ENCODE data around the gene MEG3.

Gene MEG3

GRCh38 chr14:100867631-100868315 lies 41.9 kb downstream of the MEG3 start:
- DNase-seq, result no peak

- no peak for DNase-seq
Observed at GRCh38 chr14:100868621-100869370, 42.9 kb downstream of the MEG3 start.

DNA sequence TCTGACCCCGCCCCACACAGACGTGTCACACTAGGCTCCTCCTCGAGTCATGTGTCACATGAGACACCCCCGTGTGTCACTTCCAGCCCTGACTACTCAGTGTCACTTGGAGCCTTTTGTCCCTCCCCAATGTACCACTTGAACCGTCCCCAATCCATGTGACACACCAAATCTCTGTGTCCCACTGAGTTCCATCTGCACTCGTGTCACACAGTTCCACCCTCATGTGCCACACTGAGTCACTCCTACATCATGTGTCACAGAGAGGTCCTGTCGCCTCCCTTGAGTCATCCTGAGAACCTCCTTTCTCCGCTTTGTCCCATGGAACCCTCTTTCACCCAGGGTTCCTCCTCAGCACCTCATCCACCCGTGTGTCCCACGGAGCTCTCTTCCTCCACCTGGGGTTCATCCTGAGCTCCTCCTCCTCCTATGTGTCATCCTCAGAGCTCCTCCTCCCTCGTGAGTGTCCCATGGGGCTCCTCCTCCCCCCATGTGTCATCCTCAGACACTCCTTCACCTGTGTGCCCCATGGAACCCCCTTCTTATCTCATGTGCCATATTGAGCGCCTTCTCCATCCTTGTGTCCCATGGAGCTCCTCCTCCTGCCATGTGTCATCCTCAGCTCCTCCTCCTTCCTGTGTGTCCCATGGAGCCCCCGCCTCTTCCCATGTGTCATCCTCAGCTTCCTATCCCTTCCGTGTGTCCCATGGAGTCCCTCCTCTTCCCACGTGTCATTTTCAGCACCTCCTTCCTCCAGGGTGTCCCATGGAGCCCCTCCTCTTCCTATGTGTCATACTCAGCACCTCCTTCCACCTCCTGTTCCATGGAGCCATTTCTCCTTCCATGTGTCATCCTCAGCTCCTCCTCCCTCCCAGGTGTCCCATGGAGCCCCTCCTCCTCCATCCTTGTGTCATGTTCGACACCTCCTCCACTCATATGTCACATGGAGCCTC lies 45.6 kb downstream of the MEG3 start:
- DNase-seq, result no peak

GRCh38 chr14:100872259-100873095 lies 46.6 kb downstream of the MEG3 start:
- no peak for DNase-seq

GRCh38 chr14:100873096-100873482 lies 47.2 kb downstream of the MEG3 start:
- DNase-seq, result no peak

- no peak for DNase-seq
Observed at GRCh38 chr14:100874051-100874410, 48.1 kb downstream of the MEG3 start.

GRCh38 chr14:100874411-100875091 lies 48.6 kb downstream of the MEG3 start:
- DNase-seq, result no peak

DNA sequence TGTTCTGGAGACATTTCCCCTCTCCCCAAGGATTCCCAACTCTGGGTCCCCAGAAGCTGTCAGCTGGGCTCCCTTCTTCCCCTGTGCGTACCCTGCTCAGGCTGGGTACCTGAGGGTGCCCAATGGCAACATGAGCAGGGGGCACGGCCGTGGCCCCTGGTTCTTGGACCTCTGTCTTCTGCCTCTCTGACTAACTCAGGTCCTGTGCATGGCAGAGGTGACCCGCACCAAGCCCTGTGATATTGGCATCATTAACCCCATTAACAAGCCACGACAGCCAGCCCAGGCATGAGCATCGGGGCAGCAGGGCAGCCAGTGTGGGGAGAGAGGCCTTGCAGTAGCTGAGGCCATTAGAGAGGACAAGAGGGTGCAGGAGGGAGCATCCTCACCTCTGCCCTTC lies 49.2 kb downstream of the MEG3 start:
- no peak for DNase-seq

DNA sequence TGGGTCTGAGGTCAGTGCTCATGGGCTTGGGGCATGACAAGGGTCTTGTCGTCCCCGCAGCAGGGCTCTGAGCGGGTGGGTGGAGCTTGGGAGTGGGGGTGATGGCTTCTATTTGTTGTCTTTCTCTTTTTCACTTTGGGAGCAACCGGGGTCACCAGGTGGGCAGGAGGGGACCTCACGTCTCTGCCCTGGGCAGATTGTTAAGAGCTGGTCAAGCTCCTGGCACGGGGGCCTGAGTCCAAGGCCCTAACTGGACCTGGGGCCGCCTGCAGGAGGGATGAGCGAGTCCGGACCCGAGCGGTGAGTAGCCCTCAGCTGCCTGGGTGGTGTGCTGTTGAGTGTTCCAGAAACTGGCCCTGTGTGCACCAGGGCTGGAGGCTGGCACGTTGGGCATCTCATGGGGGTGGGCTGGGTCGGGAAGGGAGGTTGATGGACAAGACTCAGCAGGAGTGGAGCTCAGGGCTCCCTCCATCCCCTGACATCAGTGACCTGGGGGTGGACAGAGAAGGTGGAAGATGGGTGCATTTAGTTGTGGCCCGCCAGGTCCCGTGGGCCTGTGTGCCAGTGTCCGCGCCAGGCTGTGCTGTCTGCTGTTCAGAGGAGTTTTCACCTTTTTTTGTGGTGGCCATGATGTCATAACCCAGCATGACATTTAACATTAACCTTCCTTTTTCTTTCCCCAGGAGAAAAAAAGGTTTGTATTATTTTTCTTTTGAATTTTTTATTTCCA lies 50.1 kb downstream of the MEG3 start:
- DNase-seq, result no peak

GRCh38 chr14:100878271-100879146 lies 52.6 kb downstream of the MEG3 start:
- DNase-seq, result no peak

DNA sequence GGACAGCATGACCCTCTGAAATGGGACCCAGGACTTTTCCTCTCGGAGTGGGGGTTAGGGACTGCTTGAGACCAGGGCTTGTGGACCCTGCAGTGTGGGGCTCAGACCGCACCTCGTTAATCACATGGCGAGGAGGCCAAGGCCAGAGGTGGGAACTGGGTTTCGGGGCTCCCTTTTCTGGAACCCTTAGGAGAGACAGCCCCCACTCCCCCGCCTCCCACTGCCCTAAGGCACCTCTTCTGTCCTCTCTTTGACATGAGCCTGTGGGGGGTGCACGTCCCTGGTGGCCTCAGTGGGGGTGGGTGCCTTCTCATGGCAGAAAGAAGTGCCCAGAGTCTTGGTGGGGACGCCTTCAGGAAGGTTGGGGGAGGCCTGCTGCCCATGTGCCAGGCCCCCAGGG lies 53.3 kb downstream of the MEG3 start:
- DNase-seq, result no peak

DNA sequence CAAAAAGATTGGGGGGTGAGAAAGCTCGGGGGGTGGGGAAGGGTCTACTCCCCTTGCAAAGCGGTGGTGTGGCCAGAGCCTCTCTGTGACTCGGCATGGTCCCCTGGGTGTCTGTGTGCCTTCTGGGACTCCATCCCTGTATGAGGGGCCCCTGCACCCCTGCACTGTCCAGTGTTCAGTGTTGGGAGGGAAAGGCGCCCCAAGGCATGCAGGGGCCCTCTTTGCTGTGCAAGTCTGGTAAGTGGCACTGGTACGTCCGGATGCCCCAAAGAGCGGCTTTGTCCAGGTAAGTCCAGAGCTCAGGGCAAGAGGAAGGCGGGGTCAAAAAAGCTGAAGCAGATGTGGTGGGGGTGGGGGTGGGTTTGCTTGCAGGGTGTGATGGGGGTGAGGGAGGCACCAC lies 53.9 kb downstream of the MEG3 start:
- DNase-seq, result no peak

DNA sequence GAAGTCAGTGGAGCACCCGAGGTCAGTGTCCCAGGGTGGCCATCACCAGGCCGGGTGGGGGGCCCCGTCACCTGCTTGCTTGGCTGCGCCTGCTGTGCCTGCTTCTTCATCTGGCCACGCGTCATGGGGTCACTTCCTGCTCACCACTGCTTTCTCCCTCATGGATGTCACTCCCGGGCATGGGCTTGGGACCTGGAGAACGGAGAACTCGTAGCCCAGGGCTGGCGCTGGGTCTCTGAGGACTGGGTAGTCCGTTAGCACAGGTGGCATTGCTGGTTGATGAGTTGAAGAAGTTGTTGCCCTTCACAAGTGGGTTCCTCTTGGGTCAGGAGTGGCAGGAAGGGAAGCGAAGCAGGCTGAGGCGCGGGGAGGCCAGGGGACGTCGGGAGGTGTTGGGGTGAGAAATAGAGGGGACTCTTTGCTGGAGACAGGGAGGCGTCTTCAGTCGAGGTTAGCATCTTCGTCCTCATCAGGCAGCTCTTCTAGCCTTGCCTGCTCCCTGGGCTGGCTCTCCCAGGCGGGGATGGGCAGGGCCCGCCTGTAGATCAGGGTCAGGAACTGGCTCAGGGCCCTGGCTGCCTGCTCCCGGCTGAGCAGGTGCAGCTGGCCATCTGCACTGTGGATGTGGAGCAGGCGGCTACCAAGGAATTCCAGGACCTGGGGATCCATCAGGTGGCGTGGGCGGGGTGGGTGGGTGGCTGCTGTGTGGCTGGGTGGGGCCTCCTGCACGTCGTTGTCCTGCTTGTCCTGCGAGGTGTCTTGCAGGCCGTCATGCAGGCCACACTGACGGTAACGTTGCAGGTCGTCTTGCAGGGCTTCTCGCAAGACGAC lies 54.6 kb downstream of the MEG3 start:
- DNase-seq, result no peak

DNA sequence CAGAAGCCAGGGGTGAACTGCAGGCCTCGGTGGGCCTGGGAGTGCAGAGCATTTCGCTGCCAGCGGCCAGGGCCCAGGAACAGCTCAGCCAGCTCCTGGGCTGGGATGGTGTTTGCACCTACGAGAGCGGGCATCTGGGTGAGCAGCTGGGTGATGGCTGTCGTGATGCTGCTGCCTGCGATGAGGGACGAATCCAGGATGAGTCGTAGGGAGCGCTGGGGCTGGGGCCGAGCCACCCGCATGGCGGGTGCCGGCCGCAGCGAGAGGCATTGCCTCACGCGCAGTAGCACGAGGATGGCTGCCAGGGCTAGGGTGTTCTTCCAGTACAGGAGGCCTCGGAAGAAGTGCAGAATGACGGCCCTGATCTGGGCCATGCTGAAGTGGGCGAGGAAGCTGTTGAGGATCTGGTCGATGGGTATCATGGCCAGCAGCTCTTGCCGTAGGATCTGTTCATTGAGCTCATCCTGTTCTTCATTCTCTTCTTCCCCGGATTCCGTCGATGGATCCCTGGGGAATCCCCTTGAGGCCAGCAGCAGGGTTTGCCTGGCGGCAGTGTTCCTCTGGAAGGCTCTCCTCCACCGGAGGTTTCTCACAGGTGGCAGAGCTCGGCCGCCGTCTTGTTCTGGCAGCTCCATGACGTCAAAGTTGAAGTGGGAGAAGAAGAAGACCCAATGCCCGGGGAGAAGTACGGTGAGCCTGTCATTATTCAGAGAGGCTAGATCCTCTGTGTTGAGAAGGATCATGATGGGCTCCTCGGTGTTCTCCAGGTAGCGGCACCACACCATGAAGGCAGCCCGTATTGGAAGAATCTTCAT lies 55.5 kb downstream of the MEG3 start:
- no peak for DNase-seq

- DNase-seq, result no peak
Observed at GRCh38 chr14:100882026-100882967, 56.4 kb downstream of the MEG3 start.

DNA sequence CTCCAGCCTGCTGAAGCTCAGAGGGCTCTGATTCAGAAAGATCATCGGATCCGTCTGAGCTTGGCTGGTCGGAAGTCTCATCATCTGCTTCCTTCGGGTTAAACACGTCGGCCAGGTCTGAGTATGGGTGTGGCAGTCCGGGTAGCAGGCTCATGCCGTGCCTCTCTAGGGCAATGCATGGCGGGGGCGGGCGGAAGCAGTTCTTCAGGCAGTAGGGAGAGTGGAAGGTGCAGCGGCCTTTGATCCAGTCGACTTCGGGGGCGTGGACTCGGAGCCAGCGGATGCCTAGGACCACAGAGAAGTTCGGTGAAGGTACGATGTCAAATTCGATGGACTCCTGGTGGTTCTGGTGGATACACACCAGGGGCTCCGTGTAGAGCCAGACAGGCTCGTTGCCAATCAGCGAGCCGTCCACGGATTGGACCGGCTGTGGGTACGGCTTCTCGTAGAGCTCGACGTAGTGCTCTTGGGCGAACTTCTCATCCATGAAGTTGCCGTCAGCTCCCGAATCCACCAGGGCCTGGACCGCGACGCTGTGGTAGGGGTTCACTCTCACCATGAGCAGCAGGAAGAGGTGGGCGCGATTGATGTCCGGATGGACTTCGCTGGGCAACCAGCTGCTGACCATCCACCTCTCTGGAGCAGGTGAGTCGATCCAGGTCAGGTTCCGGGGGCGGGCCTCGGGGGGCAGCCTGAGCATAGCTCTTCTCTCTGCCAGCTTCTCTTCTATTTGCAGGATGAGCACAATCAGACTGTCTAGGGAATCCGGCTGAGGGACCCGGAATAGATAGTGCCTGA lies 57.3 kb downstream of the MEG3 start:
- DNase-seq, result no peak

DNA sequence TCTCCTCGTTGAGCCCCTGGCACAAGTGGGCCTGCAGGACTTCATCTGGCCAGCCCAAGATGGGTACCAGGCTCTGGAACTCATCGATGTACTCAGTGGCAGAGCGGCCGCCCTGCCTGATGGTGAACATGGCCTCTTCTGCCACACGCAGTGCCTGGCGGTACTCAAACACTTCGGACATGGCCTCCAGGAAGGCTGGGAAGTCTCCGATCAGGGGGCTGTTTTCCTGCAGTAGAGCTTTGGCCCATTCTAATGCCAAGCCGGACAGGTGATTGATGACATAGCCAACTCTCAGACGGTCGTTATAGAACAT lies 57.8 kb downstream of the MEG3 start:
- DNase-seq, result no peak

All from DMS53 (cell line).